ENCODE results near the gene TFEB.

The TFEB gene

DNA sequence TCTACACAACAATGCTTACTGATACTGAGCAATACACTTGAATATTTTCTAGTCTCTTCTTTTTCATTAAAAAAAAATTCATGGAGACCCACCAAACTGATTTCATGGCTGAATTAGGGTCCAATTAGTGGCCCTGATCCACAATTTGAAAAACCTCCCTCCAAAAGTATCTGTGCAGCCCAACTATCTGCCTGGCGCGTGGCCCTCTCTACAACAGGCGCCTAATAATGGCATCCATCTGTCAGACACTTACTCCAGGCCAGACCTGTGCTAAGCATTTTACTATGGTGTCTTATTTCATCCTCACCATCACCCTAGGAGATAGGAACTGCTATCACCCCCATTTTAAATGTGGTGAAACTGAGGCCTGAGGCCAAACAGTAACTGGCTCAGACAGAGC is 14.0 kb downstream of the TFEB start:
- DNase-seq = no peak

DNA sequence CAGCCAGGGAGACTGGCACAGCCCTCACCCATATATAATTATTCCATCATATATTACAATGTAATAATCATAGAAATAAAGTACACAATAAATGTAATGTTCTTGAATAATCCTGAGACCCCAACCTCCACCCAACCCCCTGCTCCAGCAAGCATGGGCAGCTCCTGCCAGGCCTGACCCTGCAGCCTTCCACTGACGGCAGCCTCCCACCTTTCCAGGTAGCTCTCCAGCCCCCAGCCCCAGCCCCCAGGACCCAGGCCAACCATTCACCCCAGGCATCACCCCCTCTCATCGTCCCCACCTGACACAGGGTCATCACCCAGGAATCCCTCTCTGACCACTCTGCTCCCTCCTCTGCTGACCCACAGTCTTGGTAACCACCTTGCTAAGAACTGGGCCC is 14.6 kb downstream of the TFEB start:
- DNase-seq = no peak

DNA sequence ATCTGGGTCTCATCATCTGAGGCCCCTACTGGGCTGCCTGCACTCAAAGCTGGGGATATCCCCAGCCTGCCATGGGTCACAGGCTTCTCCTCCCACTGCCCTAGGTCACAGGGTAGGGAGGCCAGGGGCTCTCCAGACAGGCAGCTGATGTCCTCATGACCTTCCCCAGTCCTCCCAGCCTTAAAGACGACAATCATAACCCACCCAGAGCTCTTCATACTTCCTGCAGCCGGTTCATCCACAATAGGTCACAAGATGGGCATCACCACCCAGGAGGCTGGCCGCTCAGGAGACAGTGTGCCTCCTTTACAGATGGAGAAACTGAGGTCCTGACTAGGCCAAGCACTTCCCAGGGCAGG is 15.2 kb downstream of the TFEB start:
- DNase-seq = no peak

DNA sequence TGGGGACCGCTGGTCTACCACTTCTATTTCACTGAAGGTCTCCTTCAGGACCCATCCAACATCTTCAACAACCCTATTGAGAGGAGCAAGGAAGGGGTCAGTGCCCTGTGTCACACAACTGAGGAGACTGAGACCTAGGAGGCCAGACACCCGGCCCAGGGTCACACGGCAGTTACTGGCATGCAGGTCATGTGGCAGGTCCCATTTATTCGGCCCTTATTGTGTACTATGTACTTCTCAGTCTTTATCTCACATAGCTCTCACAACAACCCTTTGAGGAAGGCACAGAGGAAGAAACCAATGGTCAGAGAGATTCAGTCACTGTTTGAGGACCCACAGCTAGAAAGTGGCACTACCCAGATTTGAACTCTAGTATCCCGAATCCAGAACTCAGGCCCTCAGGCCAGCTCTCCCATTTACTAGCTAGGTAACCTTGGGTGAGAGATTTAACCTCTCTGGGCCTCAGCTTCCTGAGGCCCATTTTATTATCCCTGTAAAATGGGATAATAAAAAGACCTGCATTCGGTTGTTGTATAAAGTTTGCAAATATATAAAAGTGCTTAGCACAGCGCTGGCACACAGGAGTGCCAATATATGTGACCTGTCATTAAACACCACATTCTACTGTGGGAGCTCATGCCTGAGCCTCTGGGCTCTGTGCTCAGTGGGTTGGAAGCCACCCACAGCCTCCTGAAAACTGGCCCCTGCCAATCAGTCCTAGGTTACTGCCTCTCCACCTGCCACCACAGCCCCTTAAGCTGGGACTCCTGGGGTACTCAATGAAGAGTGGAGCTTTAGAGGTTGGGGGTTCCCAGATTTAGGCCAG is 15.8 kb downstream of the TFEB start:
- DNase-seq = no peak

DNA sequence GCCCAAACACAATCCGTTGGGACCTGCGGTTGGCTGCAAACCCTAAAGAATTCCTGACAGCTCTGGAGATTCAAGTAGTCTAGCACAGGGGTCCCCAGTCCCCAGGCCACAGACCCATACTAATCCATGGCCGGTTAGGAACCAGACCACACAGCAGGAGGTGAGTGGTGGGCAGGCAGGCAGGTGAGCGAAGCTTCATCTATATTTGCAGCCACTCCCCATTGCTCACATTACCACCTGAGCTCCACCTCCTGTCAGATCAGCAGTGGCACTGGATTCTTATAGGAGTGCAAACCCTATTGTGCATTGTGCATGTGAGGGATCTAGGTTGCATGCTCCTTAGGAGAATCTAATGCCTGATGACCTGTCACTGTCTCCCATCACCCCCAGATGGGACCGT is 16.6 kb downstream of the TFEB start:
- no peak for DNase-seq

DNA sequence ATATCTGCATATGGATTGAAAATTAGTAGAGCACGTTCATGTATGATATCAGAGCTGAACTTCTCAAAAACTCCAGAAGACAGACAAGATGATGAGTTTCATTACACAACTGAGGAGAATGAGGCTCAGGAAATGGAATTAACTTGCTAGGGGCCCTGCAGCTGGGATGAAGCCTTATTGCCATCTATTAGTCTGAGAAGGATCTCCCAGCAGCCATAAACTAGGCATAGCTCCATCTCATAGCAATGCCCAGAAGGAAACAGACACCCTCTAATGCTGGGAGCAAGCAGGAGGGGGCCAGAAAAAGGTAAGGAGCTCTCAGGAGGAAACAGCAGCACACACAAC is 18.0 kb downstream of the TFEB start:
- DNase-seq = no peak

DNA sequence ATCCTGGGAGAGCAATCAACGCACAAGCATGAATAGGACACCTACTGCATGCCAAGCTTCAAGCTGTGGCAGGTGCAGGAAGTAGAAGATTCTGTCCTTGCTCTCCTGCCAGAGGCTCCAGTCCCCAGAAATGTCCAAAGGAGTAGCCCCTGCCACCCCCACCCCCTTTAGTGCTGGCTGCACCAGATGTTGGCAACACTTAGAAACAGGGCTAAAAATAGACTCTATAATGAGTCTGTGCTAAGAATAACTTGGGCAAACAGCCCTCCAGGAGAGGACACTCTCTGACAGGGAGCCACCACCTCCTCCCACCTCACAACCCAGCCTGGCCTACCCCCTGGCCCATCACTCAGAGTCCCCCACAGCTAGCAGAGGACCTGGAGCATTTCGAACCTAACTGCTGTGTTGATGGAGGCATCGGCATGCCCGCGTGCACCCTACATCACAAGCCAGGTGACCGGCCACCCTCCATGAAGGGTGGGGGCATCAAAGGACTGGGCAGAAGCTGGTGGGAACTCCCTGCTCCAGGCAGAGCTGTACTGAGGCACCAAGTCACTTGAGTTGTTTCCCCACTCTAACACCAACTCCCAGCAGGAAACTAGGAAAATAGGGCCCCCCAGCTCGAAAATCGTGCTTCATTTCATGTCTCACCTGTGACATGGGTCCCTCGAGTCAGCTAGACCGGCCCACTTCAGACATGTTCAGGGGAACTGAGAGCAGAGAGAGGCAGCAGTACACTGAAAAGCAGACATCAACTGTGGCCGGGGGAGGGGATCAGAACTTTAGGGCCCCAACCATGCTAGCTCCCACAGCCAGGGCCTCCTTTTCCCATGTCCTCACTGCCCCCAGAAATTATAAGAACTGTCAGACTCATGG is 18.7 kb downstream of the TFEB start:
- DNase-seq = no peak

DNA sequence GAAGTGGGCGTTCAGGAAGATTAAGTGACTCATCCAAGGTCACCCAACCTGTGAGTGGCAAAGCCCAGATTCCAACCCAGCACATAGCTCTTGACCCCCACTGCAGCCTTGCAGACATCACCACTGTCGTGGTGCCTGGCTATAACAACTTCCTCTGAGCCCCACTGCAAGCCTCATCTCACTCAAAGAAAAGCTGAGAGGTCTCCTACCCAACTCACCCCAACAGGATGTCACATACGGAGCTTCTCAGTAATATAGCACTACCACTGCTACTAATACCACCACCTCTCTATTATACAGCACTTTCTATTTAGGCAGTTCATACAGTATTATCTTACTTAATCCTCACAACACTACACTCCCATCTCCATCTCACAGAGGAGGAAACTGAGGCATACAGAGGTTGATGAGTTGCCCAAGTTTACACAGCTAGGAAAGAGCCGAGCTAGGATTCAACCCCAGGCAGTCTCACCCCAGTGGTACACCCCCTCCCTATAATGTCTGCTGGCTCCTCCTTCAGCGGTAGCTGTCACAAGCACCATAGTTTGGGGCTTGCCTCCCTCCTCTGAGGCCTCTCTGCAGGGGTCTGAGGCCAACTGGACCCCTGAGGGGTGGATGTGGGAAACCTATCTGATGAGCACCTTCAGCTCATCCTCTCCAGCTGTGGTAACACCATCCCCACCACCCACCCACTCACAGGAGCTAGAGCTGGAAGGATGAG is 19.5 kb downstream of the TFEB start:
- DNase-seq = no peak

DNA sequence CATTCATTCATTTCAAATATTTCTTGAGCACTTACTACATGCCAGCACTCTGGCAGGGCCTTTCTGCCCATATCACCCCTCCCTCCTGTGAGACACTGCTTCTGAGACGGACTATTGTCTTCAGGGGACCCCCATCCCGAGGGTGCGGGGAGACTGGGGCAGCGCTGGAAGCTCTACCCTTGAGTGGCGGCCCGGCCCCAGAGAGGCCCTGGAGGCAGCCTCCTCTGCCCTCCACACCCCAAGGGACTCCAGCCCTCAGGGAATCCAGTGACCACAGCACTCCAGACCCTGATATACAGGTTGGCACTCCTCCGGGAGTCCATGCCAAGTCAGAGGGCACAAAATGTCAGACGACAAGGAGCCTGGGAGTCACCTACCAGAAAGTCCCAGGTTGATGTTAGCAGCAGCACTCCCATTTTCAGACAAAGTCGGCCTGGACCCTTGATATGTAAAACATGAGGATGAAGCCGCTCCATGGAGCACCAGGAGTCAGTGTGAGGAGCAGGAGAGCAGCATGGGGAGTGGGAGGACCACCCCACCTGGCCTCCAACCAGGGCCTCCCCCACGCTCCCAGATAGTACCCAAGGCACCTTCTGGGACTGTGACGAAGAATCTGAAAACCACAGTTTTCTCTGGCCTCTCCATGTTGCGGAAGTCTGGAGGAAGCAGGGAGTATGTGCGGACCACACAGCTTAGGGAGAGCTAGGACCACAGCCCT is 20.7 kb downstream of the TFEB start:
- DNase-seq = no peak

DNA sequence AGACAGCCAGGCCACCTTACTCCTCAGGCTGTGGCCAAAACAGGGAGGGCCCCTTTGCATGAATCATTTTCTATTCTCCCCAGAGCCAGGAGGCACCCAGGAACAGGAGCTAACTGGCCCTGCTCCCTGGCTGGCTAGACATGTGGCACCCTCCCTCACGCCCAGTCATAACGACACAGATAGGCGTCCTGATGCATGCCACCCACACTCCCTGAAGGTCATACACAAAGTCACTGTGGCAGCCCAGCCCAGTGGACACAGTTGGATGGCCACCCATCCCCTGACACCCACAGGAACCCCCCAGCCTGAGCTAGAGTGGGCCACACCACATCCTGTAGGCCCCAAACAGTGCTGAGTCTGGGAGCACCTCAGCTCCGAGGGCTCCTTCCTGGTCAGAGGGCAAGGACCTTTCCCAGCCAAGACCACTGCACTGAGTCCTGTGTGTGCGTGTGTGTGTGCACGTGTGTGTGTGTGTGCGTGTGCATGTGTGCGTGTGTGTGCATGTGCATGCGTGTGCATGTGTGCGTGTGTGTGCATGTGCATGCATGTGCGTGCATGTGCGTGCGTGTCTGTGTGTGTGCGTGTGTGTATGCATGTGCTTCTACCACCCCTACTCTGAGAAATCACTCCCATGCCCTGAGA is 21.6 kb downstream of the TFEB start:
- DNase-seq = no peak

DNA sequence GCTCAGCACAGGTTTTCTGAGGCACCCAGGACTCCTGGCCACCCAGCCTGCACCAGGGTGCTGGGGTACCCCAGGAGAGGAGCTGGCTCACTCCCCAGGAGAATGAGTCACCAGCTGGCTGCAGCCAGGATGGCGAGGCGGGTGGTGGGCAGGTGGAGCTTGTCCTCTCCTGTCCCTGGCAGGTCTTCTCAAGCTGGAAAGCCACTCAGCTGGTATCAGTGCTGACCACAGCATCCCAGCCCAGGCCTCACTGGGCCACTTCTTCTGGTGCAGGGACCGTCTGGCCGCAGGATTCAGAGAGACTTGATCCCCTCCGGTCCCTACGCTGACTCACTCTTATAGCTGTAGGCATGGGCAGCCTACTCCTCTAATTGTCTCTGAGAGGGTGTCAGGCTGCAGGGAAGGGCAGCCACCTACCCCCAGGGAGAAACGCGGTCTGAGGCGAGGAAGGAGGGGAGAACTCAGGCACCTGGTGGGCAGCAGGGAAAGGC is 22.2 kb downstream of the TFEB start:
- peak; percentile 64 for DNase-seq

DNA sequence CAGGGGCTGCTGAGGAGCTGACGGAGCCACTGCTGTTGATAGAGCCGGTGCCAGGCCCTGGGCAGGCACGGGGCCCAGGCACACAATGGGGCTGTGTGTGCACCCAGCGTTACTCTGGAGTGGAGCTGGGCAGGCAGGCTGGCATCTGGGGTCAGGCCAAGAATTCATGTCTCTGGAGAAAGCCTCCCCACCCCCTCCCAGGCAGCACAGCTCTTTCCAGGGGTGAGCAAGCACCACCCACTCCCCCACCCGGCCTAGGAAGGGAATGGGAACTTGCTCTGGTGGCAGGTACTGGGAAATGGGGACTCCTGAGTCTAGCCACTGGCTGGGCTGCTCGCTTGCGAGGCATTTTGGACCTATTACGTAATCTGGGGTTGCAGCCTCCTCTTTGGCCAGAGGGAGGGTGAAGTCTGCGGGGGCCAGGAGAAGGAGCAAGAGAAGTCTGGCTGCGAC is 22.7 kb downstream of the TFEB start:
- peak; percentile 73 for DNase-seq

DNA sequence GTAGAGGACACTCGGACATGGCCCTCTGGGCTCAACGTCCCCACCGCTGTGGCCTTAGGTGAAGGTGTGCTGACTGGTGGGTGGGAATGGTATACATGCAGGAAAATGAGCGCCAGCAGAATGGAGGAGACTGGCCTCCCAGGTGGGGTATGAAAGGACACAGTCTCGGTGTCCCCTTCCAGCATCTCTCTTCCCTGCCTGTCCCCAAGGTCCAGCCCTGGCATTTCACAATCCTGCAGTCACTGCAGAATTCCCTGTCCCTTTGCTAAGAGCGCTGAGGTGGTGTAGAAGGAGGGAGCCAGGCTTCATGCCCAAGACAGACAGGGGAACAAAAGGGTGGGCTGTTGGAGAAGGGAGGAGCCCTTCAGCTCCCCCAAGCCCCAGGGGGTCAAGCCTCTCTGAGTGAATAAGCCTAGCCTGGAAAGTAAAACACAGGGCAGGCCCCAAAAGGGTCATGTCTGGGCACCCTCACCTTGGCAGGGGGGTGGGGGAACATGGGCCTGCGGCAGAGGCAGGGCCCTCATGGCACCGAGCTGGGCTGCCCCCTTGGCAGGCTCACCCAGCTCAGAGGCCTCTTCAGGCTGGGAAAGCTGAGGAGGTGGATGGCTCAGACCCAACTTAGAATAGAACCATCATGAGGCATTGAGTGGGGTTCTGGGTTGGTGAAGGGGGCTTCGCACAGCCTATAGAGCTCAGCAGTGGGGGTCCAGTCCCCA is 23.9 kb downstream of the TFEB start:
- DNase-seq = no peak

DNA sequence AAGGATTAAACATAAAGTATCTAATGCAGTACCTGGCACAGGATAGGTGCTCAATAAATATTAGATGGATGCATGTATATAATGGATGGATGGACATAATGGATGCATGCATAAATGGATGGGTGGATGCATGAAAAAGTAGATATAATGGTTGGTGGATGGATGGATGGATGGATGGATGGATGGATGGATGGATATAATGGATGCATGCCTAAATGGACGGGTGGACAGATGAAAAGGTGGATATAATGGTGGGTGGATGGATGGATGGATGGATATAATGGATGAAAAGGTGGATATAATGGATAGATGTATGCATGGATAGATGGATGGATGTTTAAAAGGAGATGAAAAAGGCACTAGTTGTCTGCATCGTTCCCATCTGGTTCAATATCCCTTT is 26.0 kb downstream of the TFEB start:
- DNase-seq = no peak

DNA sequence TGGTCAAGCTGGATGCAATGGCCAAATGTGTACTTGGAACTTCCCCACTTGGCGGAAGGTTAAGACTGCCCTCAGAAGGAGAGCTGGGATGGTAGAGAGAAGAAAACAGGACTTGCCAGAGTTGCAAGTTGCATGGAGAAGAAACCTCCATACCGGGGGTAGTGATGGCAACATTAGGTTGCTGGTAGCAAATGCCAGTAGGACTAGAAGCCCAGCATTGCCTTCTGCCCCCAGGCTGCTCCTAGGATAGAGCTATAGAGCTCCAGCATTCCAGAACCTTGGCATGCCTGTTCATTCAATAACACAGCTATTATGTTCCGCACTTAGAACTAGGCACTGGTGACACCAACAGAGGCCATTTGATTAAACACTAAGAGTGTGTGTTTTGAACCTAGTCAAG is 26.6 kb downstream of the TFEB start:
- no peak for DNase-seq

DNA sequence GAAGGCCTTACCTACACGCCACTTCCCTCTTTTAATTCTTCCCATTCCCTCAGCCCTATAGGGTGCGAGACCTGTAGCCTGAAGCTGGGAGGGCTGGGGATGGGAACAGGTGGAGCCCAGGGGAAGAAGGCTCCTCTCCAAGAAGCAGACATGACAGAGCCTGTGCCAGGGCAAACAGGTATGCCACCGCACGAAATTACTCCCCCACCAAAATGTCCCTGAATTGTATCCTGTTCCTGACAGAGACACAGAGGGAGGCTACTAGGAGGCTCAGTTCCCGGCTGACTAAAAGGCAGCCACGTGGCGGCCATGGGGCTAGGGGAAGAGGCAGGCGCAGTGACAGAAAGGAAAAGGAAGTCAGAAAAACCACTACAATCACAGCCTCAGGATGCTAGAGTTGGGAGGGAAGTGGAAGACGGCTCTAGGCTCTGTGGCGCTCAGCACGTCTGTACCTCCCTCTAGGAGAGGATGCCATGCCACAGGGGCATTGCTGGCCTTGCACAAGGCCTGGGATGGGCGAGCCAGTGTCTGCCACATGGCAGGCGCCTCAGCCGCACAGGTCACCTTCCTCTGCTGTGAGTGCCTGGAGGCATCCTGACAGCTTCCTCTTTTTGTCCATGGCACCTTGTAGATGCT is 27.7 kb downstream of the TFEB start:
- no peak for DNase-seq

DNA sequence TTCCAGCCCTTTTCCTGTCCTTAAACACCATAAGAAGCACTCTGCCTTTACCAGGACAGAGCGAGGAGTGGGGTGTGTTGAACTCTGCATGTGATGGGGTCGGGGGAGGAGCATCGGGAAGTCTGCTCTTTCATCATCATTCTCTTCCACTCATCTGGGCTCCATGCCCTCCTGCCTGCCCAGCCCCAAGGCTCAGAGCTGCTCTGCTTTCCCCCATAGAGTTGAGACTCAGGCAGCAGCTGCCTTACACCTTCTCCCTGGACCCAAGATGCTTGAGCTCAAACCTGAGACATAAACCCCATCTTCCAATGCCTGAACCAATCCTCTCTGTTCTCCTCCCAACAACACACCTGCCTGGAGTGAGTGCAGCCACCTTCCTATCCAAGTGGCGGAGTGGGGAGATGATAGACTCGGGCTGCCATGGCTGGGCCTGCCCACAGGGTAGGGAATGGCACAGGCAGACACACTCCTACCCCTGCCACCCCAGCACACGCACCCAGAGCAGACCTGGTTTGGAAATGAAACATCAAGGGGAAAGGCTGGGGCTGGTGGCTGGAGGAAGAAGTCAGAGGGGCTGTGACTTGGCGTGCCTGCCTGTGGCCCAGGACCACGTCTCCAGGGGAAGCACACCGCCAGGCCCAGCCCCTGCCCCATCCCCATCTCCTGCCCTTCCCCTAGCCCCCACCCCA is 28.4 kb downstream of the TFEB start:
- peak; percentile 41 for DNase-seq

DNA sequence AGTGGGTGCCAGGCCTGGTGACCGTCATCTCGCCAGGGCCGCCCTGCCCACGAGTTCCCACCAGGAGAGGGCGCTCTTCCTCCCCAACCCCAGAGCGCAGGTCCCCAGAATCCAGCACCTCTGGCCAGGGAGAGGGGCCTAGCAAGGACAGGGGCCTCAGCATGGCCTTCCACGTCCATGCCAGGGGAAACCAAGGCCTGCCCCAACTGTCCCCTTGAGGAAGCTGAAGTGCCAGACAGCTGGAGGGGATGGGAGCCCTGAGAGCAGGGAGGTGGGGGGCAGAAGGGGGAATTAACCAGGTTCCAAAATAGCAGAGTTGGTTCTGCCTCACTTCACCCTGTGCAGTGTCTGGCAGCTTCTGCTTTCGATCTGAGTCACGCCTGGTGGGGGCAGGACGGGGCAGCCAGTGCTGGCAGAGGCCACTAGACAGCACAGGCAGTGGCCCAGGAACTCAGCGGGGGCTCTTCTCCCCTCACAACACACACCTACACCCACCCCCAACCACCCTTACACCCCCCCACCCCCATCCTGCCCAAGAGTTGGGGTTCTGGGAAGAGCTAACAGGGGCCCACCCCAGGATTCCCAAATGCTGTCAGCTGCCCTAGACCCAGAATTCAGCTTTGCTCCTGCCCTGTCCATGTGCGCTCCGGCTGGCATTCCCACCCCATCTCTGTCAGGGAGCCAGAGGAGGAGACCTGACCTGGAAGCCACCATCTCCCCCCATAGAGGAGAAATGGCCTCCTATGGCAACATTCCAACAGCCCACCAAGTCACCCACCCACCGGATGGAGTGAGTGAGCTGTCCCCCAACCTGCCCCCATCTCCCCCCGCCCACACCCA is 29.2 kb downstream of the TFEB start:
- DNase-seq = peak; percentile 81

DNA sequence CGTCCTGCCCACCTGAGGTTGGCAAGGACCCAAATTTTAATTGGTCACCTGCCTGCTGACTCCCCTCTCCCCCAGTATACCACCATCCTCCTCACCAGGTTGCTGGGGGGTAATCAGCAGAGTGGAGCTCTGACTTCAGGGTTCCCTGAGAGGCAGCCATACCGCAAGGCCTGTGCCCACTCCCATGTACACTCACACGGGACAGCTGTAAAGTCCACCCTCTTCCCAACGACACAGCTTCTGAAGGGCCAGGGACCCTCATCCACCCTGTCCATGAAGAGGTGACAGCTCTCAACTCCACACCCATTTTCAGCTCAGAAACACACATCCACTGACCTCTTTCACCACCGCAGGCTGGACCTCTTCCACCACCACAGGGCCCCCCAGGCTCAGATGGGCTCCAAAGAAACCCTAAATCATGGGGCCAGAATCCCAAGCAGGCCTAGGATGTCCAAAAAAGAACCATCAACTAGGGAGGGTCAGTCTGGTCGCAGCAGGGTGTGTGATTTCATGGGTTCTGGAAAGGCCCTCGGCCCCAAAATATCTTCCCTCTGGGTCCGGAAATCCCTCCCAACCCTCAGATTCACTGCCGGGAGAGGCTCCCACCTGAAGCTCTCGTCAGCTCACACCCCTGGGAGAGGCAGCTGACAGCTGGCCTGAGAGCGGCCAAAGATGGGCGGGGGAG is 30.0 kb downstream of the TFEB start:
- no peak for DNase-seq
